Liver (tissue), 9 donors: Measurements from ENCODE around the gene KIAA1755. TPM values are rescaled to one million over a fixed set of nuclear protein-coding genes. Genes with fewer than 3 reads are reported as not detected.

Experiments
- DNase-seq: peaks from one replicate; pipeline ENCODE4 v3.0.0-alpha.2; 2017; ENCODE audit warnings: low spot score
- H3K27ac ChIP-seq, 2 donors: one replicate each; pipeline ENCODE4 v1.7.0; 2013; ENCODE audit warnings: inconsistent platforms in 2 of 2, low read length in 2 of 2, control low read depth in 1 of 2, low read depth in 1 of 2, mild to moderate bottlenecking in 1 of 2
- H3K27me3 ChIP-seq, 4 donors: one replicate each; pipeline versions ENCODE4 v1.6.1 to v1.7.0; 2013; ENCODE audit warnings: low read length in 3 of 4, inconsistent platforms in 1 of 4, mild to moderate bottlenecking in 1 of 4, moderate library complexity in 1 of 4; ENCODE audit not compliant: control insufficient read depth in 4 of 4, insufficient read depth in 4 of 4
- H3K36me3 ChIP-seq, 4 donors: one replicate each; pipeline versions ENCODE4 v1.6.1 to v1.7.0; 2013; ENCODE audit warnings: low read length in 3 of 4, mild to moderate bottlenecking in 3 of 4, low read depth in 1 of 4, moderate library complexity in 1 of 4; ENCODE audit not compliant: control insufficient read depth in 4 of 4, insufficient read depth in 3 of 4
- H3K4me1 ChIP-seq, 4 donors: one replicate each; pipeline versions ENCODE4 v1.6.1 to v1.7.0; 2013; ENCODE audit warnings: low read length in 3 of 4, mild to moderate bottlenecking in 3 of 4, moderate library complexity in 1 of 4; ENCODE audit not compliant: control insufficient read depth in 4 of 4, insufficient read depth in 4 of 4
- H3K4me3 ChIP-seq, 3 donors: one replicate each; pipeline versions ENCODE4 v1.6.1 to v1.7.0; 2013; ENCODE audit warnings: low read length in 3 of 3, control low read depth in 1 of 3, low read depth in 1 of 3, mild to moderate bottlenecking in 1 of 3
- H3K9ac ChIP-seq, 2 donors: one replicate each; pipeline ENCODE4 v1.7.0; 2013; ENCODE audit warnings: low read length in 2 of 2, mild to moderate bottlenecking in 2 of 2, moderate library complexity in 2 of 2, control low read depth in 1 of 2, low read depth in 1 of 2
- H3K9me3 ChIP-seq, 4 donors: one replicate each; pipeline versions ENCODE4 v1.6.1 to v1.7.0; 2013; ENCODE audit warnings: low read length in 3 of 4; ENCODE audit not compliant: control insufficient read depth in 4 of 4
- EGR1 ChIP-seq, 2 donors: IDR thresholded peaks; 2 replicates each; pipeline ENCODE4 v1.6.1; 2016 to 2018; ENCODE audit warnings: antibody characterized with exemption in 2 of 2, low read depth in 2 of 2
- FOXA2 ChIP-seq: IDR thresholded peaks from 2 replicates; pipeline ENCODE4 v1.6.1; 2016; ENCODE audit warnings: antibody characterized with exemption
- GABPA ChIP-seq, 2 donors: IDR thresholded peaks in 1 of 2; conservative IDR thresholded peaks in 1 of 2; 2 replicates each; pipeline ENCODE4 v1.6.1; 2016; ENCODE audit warnings: antibody characterized with exemption in 2 of 2, mild to moderate bottlenecking in 1 of 2, moderate library complexity in 1 of 2
- HNF4A ChIP-seq, 2 donors: conservative IDR thresholded peaks; 2 replicates each; pipeline ENCODE4 v1.6.1; 2016; ENCODE audit warnings: antibody characterized with exemption in 2 of 2, mild to moderate bottlenecking in 2 of 2
- NR2F2 ChIP-seq: IDR thresholded peaks from 2 replicates; pipeline ENCODE4 v1.6.1; 2016; ENCODE audit warnings: antibody characterized with exemption
- RAD21 ChIP-seq, 2 donors: IDR thresholded peaks; 2 replicates each; pipeline ENCODE4 v1.6.1; 2016; ENCODE audit warnings: antibody characterized with exemption in 2 of 2, mild to moderate bottlenecking in 2 of 2
- SP1 ChIP-seq: IDR thresholded peaks from 2 replicates; pipeline ENCODE4 v1.6.1; 2018; ENCODE audit warnings: antibody characterized with exemption, mild to moderate bottlenecking
- WGBS: extraction: QIAGEN DNeasy Blood & Tissue Kit; methylation state at CpG from one replicate; pipeline ENCODE4 v1.1.7; 2013; 5-methylcytosine and 5-hydroxymethylcytosine counted together
- polyA plus RNA-seq, 2 donors: library from polyadenylated mRNA; stranded (reverse) in 1 of 2; unstranded in 1 of 2; fragments of 200-250 nt in 1 of 2; fragments of >200 nt in 1 of 2; fragmentation: Nextera tagmentation in 1 of 2; extraction: Ambion mirVana in 1 of 2; gene quantifications; one replicate each; pipeline versions ENCODE4 v1.2.1 to v1.2.3, GENCODE V29; 2013 to 2015
- total RNA-seq, 2 donors: library from RNA; depleted of rRNA; stranded (reverse); fragments of >200 nt; gene quantifications; one replicate each; pipeline ENCODE4 v1.2.3, GENCODE V29; 2014
- TF ChIP-seq, protein P1 (sequence below): fragments of 150-350 bp; IDR thresholded peaks from 2 replicates; pipeline ENCODE4 v1.5.1; 2017; ENCODE audit warnings: improper control_type of control experiment, low read depth, low read length; ENCODE audit not compliant: missing input control
- TF ChIP-seq, protein P2 (sequence below): IDR thresholded peaks from 2 replicates; pipeline ENCODE4 v1.6.1; 2016; ENCODE audit warnings: antibody characterized with exemption
- donor health status: healthy.
- donor health status: healthy.
- donor health status: healthy.
- donor health status: healthy.
- donor health status: healthy.

KIAA1755 gene
- total and polyA plus RNA-seq, 4 donors, result 0.09 to 1.4 (median 0.81) TPM

DNA sequence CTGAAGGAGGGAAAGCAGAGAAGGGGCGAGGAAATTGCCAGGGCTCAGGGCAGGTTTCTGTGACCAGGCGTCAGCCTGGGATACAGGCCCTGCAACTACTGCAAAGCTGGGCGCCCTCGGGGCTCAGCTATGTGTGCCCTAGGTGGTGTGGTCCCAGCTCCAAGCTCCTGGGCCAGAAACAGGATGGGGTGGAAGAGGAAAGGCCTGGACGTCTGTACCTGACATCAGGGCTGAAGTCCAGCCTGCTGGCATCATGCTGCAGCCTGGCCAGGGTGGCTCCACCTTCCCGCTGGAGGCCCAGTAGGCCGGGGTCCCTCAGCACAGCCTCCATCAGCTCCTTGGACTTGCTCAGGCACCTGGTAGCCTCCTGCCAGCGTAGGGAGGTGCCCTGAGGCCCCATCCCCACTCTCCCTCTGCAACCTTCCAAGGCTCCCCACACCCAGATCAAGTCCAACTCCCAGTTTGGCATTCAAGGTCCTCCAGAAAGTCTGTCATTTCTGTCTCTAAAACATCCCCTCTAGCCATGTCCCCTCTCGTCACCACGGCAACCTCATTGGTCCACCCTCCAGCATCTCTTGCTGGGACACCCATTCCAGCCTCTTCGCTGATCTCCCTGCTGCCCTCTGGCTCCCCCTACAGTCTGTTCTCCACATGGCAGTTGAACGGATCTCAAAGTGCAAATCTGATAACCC is 38.2 kb downstream of the KIAA1755 start:
- H3K4me1 ChIP-seq, result peaks cover 0 to 4% (median 0%) of the 10 kb centered on the region in 4 donors
- H3K27me3 ChIP-seq, result no peaks in the 10 kb centered on the region
- no peak overlapping the region for H3K9ac ChIP-seq
- H3K4me3 ChIP-seq, result no peak overlapping the region
- H3K9me3 ChIP-seq, result no peaks in the 10 kb centered on the region
- H3K27ac ChIP-seq, result no peak overlapping the region
- 45% methylated on average over 12 of the region's 12 CpGs for WGBS
- no peaks in the 10 kb centered on the region for H3K36me3 ChIP-seq
- TF ChIP-seq HNF4A (conservative IDR thresholded peaks at IDR 0.05), result peak in 1 of 2 donors; percentile 17
- TF ChIP-seq, protein P1, sequence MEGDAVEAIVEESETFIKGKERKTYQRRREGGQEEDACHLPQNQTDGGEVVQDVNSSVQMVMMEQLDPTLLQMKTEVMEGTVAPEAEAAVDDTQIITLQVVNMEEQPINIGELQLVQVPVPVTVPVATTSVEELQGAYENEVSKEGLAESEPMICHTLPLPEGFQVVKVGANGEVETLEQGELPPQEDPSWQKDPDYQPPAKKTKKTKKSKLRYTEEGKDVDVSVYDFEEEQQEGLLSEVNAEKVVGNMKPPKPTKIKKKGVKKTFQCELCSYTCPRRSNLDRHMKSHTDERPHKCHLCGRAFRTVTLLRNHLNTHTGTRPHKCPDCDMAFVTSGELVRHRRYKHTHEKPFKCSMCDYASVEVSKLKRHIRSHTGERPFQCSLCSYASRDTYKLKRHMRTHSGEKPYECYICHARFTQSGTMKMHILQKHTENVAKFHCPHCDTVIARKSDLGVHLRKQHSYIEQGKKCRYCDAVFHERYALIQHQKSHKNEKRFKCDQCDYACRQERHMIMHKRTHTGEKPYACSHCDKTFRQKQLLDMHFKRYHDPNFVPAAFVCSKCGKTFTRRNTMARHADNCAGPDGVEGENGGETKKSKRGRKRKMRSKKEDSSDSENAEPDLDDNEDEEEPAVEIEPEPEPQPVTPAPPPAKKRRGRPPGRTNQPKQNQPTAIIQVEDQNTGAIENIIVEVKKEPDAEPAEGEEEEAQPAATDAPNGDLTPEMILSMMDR, result peak; percentile 87
- TF ChIP-seq RAD21 (IDR thresholded peaks at IDR 0.05), result peak; percentile 94 to 96
- TF ChIP-seq SP1, result no peak
- peak; percentile 82 for DNase-seq

DNA sequence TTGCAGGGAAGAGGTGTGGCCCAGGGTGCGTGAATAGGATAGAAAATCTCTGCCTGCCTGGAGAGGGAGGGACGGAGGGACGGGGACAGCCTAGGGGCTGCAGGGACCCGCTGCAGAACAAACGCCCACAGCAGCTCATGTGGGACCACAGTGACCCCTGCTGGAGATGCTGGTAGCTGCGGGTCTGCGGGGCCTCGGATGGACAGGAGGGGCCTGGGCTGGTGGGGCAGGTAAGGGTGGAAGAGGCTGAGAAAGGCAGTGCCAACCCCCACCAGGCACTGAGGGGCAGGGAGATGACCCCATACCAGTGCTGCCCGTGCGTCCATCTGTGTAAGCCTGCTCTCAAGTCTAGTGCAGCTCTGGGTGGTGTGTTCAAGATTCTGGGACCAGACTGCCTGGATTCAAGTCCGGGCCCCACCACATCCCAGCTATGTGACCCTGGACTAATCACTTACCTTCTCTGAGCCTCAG is 39.4 kb downstream of the KIAA1755 start:
- peak; percentile 84 for DNase-seq
- H3K27me3 ChIP-seq, result no peaks in the 10 kb centered on the region

DNA sequence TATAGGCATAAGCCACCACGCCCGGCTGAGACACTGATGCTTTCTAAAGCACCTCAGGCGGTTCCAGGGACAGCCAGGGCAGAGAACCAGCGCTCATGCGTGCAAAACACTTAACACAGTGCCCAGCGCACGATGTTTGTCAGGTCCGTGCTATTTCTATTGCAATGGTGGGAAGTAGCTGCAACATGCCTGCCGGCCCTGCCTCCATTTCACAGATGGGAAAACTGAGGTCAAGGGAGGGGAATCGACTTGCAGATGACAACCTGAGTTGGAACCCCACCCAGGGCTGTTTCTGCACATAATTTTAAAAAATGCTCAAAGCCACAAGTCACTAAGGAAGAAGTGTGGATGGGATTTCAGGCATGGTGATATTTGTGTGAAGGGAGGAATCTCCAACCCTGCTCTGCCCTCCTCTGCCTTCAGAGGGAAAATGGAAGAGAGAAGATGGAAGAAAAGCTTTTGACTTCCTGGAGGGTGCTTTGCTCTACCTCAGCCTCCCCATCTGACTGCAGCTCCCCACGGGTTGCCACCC is 39.9 kb downstream of the KIAA1755 start:
- H3K9ac ChIP-seq, result no peak overlapping the region
- DNase-seq, result no peak
- no peaks in the 10 kb centered on the region for H3K9me3 ChIP-seq
- H3K27ac ChIP-seq, result no peak overlapping the region
- peaks cover 0 to 4% (median 0%) of the 10 kb centered on the region in 4 donors for H3K4me1 ChIP-seq
- no peak overlapping the region for H3K4me3 ChIP-seq
- no peaks in the 10 kb centered on the region for H3K27me3 ChIP-seq
- WGBS, result 68% methylated on average over 11 of the region's 11 CpGs
- no peaks in the 10 kb centered on the region for H3K36me3 ChIP-seq
- TF ChIP-seq SP1 (no peak), HNF4A (conservative IDR thresholded peaks at IDR 0.05) (no peak), FOXA2 (no peak)
- TF ChIP-seq, protein P1, result no peak
- TF ChIP-seq, protein P2, sequence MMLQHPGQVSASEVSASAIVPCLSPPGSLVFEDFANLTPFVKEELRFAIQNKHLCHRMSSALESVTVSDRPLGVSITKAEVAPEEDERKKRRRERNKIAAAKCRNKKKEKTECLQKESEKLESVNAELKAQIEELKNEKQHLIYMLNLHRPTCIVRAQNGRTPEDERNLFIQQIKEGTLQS, result no peak

More for the DNA sequence above, 39.4 kb downstream of the KIAA1755 start:
- Histone ChIP-seq H3K27ac (no peak overlapping the region), H3K9me3 (no peaks in the 10 kb centered on the region), H3K4me1 (peaks cover 0 to 4% (median 0%) of the 10 kb centered on the region in 4 donors), H3K9ac (no peak overlapping the region), H3K4me3 (no peak overlapping the region), H3K36me3 (no peaks in the 10 kb centered on the region)
- WGBS, result 14% methylated on average over 11 of the region's 11 CpGs
- TF ChIP-seq RAD21 (IDR thresholded peaks at IDR 0.05) (peak; percentile 89 to 96), HNF4A (conservative IDR thresholded peaks at IDR 0.05) (no peak), EGR1 (IDR thresholded peaks at IDR 0.05; ENCODE audit: low read depth in 2 of 2) (no peak), NR2F2 (no peak), GABPA (IDR thresholded peaks at IDR 0.05 in 1 of 2, conservative IDR thresholded peaks at IDR 0.05 in 1 of 2) (no peak)
- TF ChIP-seq, protein P1, result peak; percentile 85
